Uterus (tissue), 2 donors: ENCODE data around the gene TUB.

ENCODE experiments used
- CTCF ChIP-seq, 4 experiments: fragments of 200-600 bp in 2 of 4; fragments of 450-650 bp in 2 of 4; sonication (generic) in 2 of 4; IDR thresholded peaks; one replicate each; pipeline ENCODE4 v1.5.1; 2016 to 2019; ENCODE audit warnings: antibody characterized with exemption in 4 of 4, mild to moderate bottlenecking in 2 of 4, moderate library complexity in 1 of 4
- POLR2A ChIP-seq, 2 donors: fragments of 450-650 bp; IDR thresholded peaks; one replicate each; pipeline ENCODE4 v1.6.1; 2016; ENCODE audit warnings: antibody characterized with exemption in 2 of 2, mild to moderate bottlenecking in 1 of 2, moderate library complexity in 1 of 2

- TF ChIP-seq CTCF (IDR thresholded peaks at IDR 0.05), result no peak
- no peak for TF ChIP-seq POLR2A (IDR thresholded peaks at IDR 0.05)
Measured at GRCh38 chr11:8097062-8097461, 16.1 kb downstream of the TUB start.
